GM10847 (cell line): Measurements from ENCODE around the gene DNAJB9.

ENCODE experiments used
- POLR2A ChIP-seq: IDR thresholded peaks from 2 replicates; pipeline ENCODE4 v1.6.1; 2011; ENCODE audit not compliant: insufficient read length; ENCODE audit errors: extremely low read depth

The DNAJB9 gene

GRCh38 chr7:108561047-108561619, 8.5 kb upstream of the DNAJB9 start:
- TF ChIP-seq POLR2A, result no peak

DNA sequence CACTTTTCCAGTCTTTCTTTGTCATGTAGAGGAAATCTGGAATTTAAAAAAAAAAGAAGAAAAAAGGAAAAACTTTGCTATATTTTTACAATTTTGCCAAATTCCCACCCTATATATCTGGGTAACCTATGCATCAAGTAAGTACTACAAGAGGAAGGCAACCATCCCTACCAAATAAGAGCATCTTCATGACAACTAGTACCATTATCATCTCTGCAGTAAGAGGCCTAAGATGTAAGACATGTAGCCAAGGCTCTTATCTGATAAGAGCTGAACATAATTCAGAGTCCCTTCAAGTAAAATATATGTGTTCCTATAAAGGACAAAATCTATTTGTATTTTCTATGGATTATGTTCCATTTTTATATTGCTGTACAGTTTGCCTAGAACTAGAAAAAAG, 3.7 kb upstream of the DNAJB9 start:
- TF ChIP-seq POLR2A, result no peak

GRCh38 chr7:108568801-108569380, 783 bp upstream of the DNAJB9 start:
- no peak for TF ChIP-seq POLR2A

DNA sequence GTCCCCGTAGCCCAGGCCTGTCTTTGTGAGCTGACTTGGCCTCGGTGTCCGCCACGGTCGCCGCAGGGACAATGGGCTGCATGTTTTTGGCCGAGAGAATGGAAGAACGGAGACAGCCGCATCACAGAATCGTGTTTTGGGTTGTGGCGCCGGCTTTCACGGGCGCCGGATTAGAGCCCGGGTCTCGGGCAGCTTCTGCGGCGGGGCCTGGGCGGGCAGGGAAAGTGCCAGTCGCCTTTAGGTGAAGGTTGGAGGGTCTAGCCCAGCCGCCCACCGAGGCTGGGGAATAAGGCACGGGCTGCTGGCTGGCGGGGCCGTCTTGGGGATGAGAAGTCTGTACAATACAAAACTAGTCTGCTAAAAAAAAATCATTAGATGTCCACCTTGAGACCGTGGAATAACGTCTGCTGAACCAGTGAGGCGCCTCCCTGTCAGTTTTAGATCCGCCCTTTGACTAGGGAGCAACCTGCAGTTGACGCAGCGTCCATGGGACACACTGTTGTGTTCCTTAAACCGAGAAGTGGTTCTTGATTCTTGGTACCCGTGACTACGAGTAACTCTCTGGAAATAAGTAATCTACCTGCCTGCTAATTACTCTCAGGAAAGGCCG, 577 bp downstream of the DNAJB9 start:
- no peak for TF ChIP-seq POLR2A

DNA sequence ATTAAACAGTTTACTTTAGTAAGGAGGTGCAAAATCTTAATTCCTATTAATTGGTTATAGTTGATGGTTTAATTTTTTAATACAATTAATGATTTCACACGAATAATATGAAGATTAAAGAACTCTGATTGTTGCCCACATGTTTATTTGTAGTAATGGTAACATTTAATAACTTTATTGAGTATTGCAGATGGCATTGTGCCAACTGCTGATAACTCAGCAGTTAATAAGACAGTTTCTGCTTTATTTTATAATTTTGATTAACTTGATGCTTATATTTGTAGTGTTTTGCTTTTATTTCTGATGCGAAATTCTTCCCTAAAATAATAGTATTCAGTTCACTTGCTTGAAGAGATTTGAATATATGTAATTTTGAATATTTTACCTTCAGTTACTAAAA, 2.8 kb downstream of the DNAJB9 start:
- TF ChIP-seq POLR2A, result no peak

DNA sequence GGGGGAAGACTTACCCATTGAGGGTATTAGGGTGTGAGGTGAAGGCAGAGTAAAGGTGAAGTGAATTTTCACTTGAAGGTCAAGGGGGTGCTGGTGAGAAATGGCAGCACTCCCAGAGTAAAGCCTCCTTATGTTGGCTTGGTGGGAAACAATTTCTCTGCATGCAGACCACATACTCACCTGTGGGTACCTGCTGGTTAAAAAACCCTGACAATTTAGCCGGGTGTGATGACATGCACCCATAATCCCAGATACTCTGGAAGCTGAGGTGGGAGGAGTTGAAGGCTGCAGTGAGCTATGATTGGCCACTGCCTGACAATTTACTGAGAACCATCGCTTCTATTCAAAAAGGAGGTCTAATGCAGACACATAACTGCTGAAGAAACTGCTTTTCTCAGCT, 5.5 kb downstream of the DNAJB9 start:
- no peak for TF ChIP-seq POLR2A

GRCh38 chr7:108576116-108576515, 6.4 kb downstream of the DNAJB9 start:
- TF ChIP-seq POLR2A, result no peak

- TF ChIP-seq POLR2A, result no peak
Measured at GRCh38 chr7:108578937-108579336, 9.3 kb downstream of the DNAJB9 start.

GRCh38 chr7:108580298-108580697, 10.6 kb downstream of the DNAJB9 start:
- no peak for TF ChIP-seq POLR2A

GRCh38 chr7:108581655-108582491, 12.2 kb downstream of the DNAJB9 start:
- no peak for TF ChIP-seq POLR2A

DNA sequence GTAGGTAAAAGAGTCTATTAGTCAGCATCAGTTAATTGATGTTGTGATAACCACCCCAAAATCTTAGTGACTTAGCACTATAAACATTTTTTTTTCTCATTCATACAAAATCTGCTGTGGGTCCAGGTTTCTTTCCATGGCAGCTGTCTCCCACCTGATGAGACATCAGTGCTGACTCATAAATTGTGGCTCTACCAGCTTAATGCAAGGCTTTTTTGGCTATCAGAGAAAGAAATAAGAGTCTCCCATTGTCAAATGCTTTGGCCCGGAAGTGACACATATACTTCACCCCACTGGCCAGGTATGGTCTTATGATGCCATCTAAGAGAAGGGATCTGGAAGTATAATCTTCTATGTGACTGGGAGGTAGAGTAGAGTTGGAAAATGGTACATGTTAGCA, 14.5 kb downstream of the DNAJB9 start:
- TF ChIP-seq POLR2A, result no peak

- TF ChIP-seq POLR2A, result no peak
Measured at GRCh38 chr7:108585843-108586242, 16.2 kb downstream of the DNAJB9 start.

- no peak for TF ChIP-seq POLR2A
Measured at GRCh38 chr7:108586274-108586710, 16.6 kb downstream of the DNAJB9 start.

GRCh38 chr7:108589199-108589598, 19.5 kb downstream of the DNAJB9 start:
- TF ChIP-seq POLR2A, result no peak

DNA sequence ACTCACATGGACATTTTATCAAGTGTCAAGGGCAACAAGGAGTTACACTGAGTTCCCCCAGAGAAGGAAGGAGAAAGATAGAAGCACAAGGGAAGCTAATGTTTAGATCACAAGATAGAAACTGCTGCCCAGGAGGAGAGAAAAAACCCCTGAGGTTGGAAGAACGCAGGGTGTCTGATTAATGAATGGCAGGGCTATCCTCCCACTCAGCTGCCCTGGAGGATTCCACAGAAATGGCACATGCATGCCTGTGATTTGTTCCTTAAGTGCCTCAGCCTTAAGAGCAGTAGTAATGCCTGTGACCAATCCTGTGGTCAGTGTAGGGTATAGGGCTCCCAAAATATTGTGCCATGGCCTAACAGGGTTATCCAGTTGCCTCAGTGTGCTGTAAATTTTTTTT, 20.2 kb downstream of the DNAJB9 start:
- TF ChIP-seq POLR2A, result no peak

DNA sequence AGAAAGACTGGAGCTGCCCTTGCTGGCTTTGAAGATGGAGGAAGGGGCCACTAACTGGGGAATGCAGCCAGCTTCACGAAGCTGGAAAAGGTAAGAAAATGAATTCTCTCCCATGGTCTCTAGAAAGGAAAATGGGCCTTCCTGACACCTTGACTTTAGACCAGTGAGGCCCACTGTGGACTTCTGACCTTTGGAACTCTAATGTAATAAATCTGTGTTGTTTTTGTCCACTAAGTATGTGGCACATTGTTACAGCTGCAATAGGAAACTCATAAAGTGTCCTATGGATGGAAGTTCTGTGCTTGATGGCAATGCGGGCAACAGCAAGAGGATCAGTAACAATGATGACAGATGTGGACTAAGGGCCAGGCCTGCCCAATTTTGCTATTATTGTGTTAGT, 20.9 kb downstream of the DNAJB9 start:
- no peak for TF ChIP-seq POLR2A

DNA sequence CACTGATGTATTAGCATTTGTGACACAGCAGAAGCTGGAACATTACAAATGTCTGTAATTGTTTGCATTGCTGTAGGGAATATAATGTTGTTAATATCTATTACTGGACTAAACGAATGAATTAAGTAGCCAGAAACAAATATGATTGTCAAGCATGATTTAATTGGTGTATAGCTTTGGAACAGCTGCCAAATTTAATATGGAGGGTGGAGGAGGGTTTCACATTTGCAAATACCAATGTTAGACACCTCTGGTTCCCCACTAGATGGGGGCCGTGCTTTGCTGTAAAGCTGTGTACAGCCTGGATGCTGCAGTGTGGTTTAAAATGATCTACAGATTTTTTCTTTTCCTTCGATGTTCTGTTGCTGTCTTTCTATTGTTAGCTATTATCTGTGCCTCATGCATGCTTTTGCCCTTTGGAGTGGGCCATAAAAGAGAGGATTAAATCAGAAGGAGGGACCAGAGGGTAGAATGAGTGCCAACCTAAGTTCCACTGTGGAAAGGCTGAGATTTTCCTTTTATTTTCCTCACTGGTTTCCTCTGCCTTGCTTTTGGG, 23.1 kb downstream of the DNAJB9 start:
- TF ChIP-seq POLR2A, result no peak
